PC-3 (cell line): ENCODE data around the gene CHAT.

ENCODE experiments used
- EZH2 ChIP-seq: fragments of 300-600 bp; sonication (generic); IDR thresholded peaks from one replicate; pipeline ENCODE4 v1.6.1; 2017; ENCODE audit warnings: antibody characterized with exemption, mild to moderate bottlenecking, low read length; ENCODE audit not compliant: unreplicated experiment
- TF ChIP-seq, protein P1 (sequence below): fragments of 300-600 bp; sonication (generic); conservative IDR thresholded peaks from 2 replicates; pipeline ENCODE4 v1.5.1; 2017; ENCODE audit warnings: antibody characterized with exemption, low read depth, mild to moderate bottlenecking, low read length

GRCh38 chr10:49686651-49687050 lies 72.8 kb downstream of the CHAT start:
- TF ChIP-seq, protein P1, sequence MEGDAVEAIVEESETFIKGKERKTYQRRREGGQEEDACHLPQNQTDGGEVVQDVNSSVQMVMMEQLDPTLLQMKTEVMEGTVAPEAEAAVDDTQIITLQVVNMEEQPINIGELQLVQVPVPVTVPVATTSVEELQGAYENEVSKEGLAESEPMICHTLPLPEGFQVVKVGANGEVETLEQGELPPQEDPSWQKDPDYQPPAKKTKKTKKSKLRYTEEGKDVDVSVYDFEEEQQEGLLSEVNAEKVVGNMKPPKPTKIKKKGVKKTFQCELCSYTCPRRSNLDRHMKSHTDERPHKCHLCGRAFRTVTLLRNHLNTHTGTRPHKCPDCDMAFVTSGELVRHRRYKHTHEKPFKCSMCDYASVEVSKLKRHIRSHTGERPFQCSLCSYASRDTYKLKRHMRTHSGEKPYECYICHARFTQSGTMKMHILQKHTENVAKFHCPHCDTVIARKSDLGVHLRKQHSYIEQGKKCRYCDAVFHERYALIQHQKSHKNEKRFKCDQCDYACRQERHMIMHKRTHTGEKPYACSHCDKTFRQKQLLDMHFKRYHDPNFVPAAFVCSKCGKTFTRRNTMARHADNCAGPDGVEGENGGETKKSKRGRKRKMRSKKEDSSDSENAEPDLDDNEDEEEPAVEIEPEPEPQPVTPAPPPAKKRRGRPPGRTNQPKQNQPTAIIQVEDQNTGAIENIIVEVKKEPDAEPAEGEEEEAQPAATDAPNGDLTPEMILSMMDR = no peak
- no peak for TF ChIP-seq EZH2
